Muscle of back (tissue), 11 donors: ENCODE measurements around the gene SIL1. TPM values are rescaled to one million over a fixed set of nuclear protein-coding genes. Genes with fewer than 3 reads are reported as not detected.
"Not testable (repeated sequence)": the region's sequence is repeated elsewhere in the genome, so short reads cannot be mapped to it uniquely, and the experiment has no call there.

Source experiments
- DNase-seq, 3 donors: peaks; one replicate each; pipeline versions ENCODE4 v3.0.0 to v3.0.0-alpha.2; 2013
- polyA plus RNA-seq, 10 donors: library from polyadenylated mRNA; unstranded; fragments of 120-200 nt; gene quantifications; one replicate each; pipeline ENCODE4 v1.2.1, GENCODE V29; 2013; ENCODE audit not compliant: insufficient read length in 10 of 10

SIL1 gene
- polyA plus RNA-seq, 10 donors = 21.2 to 33.5 (median 25.3) TPM

GRCh38 chr5:138926257-138926656, 271.9 kb downstream of the SIL1 start:
- no peak for DNase-seq

DNA sequence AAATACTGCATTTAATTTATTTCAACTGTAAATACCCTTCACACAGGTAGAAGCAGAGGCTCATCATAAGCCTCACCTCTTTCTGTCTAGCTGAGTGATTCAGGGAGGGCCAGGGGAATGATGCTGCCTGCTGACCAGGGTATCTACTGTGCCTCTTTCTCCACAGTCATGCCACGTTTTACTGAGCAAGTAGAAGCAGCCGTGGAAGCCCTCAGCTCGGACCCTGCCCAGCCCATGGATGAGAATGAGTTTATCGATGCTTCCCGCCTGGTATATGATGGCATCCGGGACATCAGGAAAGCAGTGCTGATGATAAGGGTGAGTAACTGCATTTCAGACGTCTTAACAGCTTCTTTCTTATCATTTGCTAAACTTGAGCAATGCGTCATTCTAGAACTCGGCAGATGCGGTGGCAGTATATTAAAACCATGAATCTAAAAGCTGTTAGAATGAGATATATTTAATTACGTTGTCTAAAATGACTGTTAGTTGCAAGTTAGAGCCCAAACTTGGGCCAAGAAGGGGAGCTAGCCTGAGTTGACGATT, 273.0 kb downstream of the SIL1 start:
- DNase-seq = no peak

- DNase-seq = no peak
These were observed 275.7 kb downstream of the SIL1 start for GRCh38 chr5:138922494-138922893.

DNA sequence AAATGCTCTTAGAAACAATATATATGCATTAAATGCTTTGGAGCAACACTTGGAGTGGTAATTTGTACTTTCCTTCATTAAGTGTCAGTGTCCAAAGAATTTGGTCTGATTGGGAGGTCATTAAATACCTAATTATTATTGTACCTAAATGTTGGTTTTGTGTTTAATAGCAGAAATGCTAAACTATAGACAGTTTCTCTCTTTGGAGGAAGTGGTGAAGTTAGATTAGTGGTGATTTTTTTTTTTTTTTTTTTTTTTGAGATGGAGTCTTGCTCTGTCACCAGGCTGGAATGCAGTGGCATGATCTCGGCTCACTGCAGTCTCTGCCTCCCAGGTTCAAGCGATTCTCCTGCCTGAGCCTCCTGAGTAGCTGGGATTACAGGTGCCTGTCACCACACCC, 276.8 kb downstream of the SIL1 start:
- DNase-seq = not testable (repeated sequence)

GRCh38 chr5:138920181-138920580, 278.0 kb downstream of the SIL1 start:
- DNase-seq = no peak

- DNase-seq = no peak
These were observed 279.5 kb downstream of the SIL1 start for GRCh38 chr5:138918686-138919085.

GRCh38 chr5:138914338-138914737, 283.8 kb downstream of the SIL1 start:
- no peak for DNase-seq

GRCh38 chr5:138913773-138914172, 284.4 kb downstream of the SIL1 start:
- no peak for DNase-seq

DNA sequence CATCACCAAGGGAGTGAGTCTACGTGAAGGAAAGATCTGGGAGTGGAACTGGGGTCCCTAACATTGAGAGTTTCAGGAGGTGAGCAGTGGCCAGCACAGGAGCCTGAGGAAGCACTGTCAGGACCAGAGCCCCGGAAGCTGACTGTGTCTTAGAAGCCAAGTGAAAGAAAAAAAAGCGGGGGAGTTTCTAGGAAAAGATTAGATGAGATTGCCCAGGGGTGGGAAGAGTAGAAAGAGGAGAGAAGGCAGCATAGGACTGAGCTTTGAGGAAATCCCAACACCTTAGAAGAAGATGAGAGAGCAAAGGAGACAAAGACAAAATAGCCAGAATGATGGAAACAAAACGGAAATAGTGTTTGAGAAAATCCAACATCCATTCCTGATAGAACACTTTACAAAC, 286.1 kb downstream of the SIL1 start:
- no peak for DNase-seq

GRCh38 chr5:138911441-138911840, 286.7 kb downstream of the SIL1 start:
- no peak for DNase-seq

- DNase-seq = no peak
These were observed 287.5 kb downstream of the SIL1 start for GRCh38 chr5:138910546-138911185.

- no peak for DNase-seq
These were observed 288.4 kb downstream of the SIL1 start for GRCh38 chr5:138909734-138910133.

DNA sequence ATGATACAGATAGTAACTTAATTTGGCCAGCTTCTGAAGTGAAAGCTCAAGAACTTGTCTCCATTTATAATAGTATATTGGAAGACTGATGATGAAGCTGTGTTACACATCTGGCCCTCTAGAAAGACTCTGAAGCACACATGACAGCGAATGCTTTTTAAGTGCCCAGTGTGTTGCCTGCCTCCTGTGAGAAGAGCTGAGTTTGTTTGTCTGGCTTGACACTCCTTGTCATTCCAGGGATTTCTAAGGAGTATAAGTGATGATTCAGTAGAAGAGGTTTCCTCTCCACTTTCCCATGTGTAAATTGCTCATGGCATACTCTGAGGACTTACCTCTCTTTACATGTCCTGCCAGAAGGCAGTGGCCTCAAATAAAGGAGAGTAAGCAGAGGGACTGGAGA, 292.6 kb downstream of the SIL1 start:
- peak in 1 of 3 donors; percentile 26 for DNase-seq

DNA sequence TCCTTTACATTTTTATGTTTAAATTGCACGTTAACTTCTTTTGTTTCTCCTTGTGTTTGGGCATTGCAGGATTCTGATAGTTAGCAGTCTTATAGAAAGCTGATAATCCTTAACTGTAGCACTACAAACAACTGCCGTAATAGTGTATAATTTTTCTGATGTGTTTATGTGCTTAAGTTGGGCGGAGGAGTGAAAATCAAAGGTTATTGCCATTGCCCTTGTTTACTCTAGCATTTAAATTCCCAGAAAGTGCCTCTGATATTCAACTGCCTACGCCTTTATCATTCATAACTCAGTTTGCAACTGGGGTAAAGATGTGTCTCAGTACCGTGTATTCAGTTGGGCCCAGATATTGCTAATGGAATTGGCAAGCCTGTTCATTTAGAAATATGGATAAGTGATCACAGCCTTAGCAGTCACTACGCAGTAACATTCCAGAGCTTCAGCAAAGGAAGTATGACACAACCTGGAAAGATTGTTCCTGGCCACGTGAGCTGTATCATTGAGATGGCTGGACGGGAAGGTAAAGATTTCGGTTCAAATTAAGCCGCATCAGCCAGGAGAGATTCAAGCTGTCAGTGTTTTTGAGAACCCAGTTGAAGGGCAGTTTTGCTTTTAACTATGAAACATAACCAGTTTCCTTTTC, 294.9 kb downstream of the SIL1 start:
- peak; percentile 31 to 70 (median 54) for DNase-seq

GRCh38 chr5:138901716-138902115, 296.5 kb downstream of the SIL1 start:
- DNase-seq = no peak

DNA sequence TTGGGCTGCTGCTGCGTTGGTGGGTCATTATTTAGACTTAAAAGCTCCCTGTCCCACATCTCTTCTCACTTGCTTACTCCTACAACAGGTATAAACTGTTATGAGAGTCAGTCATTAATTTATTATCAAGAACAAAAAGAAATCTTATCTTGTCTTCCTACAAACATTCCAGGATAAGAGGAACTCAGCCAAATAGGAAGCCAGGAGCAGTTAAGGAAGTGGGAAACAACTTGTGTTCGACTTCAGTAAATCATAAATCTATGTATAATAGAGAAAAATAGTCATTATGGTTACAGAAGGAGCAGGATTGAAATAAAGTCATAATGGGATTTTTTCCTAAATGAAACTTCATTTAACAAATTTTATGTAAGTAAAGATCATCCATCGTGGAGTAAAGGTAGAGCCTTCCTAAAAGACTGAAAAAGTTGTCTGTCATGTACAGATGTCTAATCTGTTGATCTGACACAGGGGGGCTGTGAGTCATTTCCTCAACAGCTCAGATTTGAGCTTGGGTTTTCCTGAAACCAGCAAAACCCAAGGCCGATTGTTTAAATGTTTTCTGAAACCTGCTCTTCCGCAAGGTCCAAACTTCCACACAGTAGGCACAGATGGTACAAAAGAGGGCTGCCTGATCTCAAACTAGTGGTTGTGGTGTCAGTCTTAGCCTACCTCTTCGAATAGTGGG, 297.7 kb downstream of the SIL1 start:
- DNase-seq = peak in 1 of 3 donors; percentile 9

DNA sequence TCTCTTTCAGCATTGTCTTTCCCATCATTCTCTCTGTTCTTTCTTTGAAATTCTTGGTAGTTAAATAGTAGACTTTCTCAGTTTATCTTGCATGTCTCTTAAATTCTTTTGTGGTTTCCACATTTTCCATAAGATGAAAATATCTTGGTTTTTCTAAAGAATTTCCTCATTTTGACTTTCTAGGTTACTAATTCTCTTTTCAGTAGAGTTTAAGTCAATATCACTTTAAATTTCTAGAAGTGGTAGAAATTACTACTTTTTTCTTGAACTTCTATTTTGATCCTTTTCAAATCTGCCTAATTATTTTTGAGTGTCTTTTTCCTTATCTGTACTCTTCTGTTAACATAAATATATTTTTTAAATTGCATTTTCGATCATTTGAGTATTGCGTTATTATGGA, 299.4 kb downstream of the SIL1 start:
- no peak for DNase-seq

GRCh38 chr5:138898299-138898698, 299.9 kb downstream of the SIL1 start:
- DNase-seq = no peak
